IMR-90 (cell line): ENCODE measurements around the gene TULP3. TPM values are rescaled to one million over a fixed set of nuclear protein-coding genes. Genes with fewer than 3 reads are reported as not detected.

Experiments used
- ATAC-seq: fragments of 200-7000 bp; cut with Tn5 transposase; 2 replicates; pipeline ENCODE4 v1.9.1; 2020; ENCODE audit warnings: low read depth, mild to moderate bottlenecking, moderate library complexity
- BruUV-seq: library from RNA; stranded (reverse); fragments of 400-500 nt; replicated peaks from 2 replicates; lab custom pipeline; 2021; lab: Mats Ljungman, UMichigan
- CTCF ChIA-PET: fragments of 300-600 bp; formaldehyde crosslinking; extraction: SDS; loops from one replicate; lab custom pipeline; 2021; ENCODE audit warnings: antibody characterized with exemption; lab: Yijun Ruan, JAX
- POLR2A ChIA-PET: fragments of 300-600 bp; sonication (Branson Sonifier 250); formaldehyde crosslinking; loops from one replicate; lab custom pipeline; 2022; ENCODE audit warnings: antibody characterized with exemption; ENCODE audit not compliant: unreplicated experiment; lab: Charles Lee
- DNase-seq: peaks from one replicate; pipeline ENCODE4 v3.0.0; 2013
- H2AFZ ChIP-seq: replicated peaks from 2 replicates; pipeline ENCODE3; 2013; ENCODE audit warnings: low read length, mild to moderate bottlenecking; ENCODE audit not compliant: poor library complexity
- H2AK5ac ChIP-seq: 2 replicates; pipeline ENCODE4 v1.6.1; 2013; ENCODE audit warnings: low read depth, low read length, inconsistent platforms
- H2AK9ac ChIP-seq: replicated peaks from 2 replicates; pipeline ENCODE3; 2013; ENCODE audit warnings: mild to moderate bottlenecking, low read depth, low read length, moderate library complexity; ENCODE audit not compliant: poor library complexity
- H2BK120ac ChIP-seq: 2 replicates; pipeline ENCODE4 v1.6.1; 2013; ENCODE audit warnings: low read depth, low read length, inconsistent platforms
- H2BK15ac ChIP-seq: 3 replicates; pipeline ENCODE4 v1.6.1; 2013; ENCODE audit warnings: low read depth, low read length, inconsistent platforms
- H2BK20ac ChIP-seq: 2 replicates; pipeline ENCODE4 v1.6.1; 2013; ENCODE audit warnings: low read depth, mild to moderate bottlenecking, inconsistent platforms, low read length, moderate library complexity
- H2BK5ac ChIP-seq: 2 replicates; pipeline ENCODE4 v1.6.1; 2013; ENCODE audit warnings: mild to moderate bottlenecking, low read depth, low read length, inconsistent platforms; ENCODE audit not compliant: poor library complexity, severe bottlenecking
- H3K14ac ChIP-seq: replicated peaks from 2 replicates; pipeline ENCODE4 v1.6.1; 2013; ENCODE audit warnings: low read depth, low read length, inconsistent platforms
- H3K18ac ChIP-seq: 2 replicates; pipeline ENCODE4 v1.6.1; 2013; ENCODE audit warnings: low read depth, low read length, control low read depth
- H3K23ac ChIP-seq: 2 replicates; pipeline ENCODE4 v1.6.1; 2013; ENCODE audit warnings: low read depth, low read length, inconsistent platforms
- H3K27ac ChIP-seq: 2 replicates; pipeline ENCODE4 v1.5.1; 2013; ENCODE audit warnings: mild to moderate bottlenecking, control low read depth, low read length; ENCODE audit not compliant: insufficient read depth
- H3K27me3 ChIP-seq: 2 replicates; pipeline ENCODE4 v1.6.1; 2013; ENCODE audit warnings: low read length; ENCODE audit not compliant: control insufficient read depth, insufficient read depth
- H3K36me3 ChIP-seq: 2 replicates; pipeline ENCODE4 v1.6.1; 2013; ENCODE audit warnings: low read length, mixed read lengths; ENCODE audit not compliant: control insufficient read depth, insufficient read depth
- H3K4ac ChIP-seq: 2 replicates; pipeline ENCODE4 v1.6.1; 2013; ENCODE audit warnings: low read depth, low read length, inconsistent platforms
- H3K4me1 ChIP-seq: 2 replicates; pipeline ENCODE4 v1.6.1; 2013; ENCODE audit warnings: low read length, mixed read lengths; ENCODE audit not compliant: control insufficient read depth, insufficient read depth
- H3K4me2 ChIP-seq: 2 replicates; pipeline ENCODE4 v1.6.1; 2013; ENCODE audit warnings: low read depth, mild to moderate bottlenecking, control low read depth, low read length, moderate library complexity
- H3K4me3 ChIP-seq: 2 replicates; pipeline ENCODE4 v1.5.1; 2013; ENCODE audit warnings: low read depth, mild to moderate bottlenecking, control low read depth, low read length, moderate library complexity; ENCODE audit not compliant: insufficient read depth
- H3K56ac ChIP-seq: 2 replicates; pipeline ENCODE4 v1.6.1; 2013; ENCODE audit warnings: low read length, inconsistent platforms; ENCODE audit not compliant: insufficient read depth; ENCODE audit errors: extremely low read depth
- H3K79me1 ChIP-seq, 2 experiments: 2 replicates each; pipeline ENCODE4 v1.6.1; 2013; ENCODE audit warnings: low read length in 2 of 2, inconsistent platforms in 1 of 2, low read depth in 1 of 2
- H3K9ac ChIP-seq: 2 replicates; pipeline ENCODE4 v1.6.1; 2013; ENCODE audit warnings: low read depth, low read length, control low read depth
- H3K9me1 ChIP-seq: 2 replicates; pipeline ENCODE4 v1.6.1; 2013; ENCODE audit warnings: low read length, inconsistent platforms; ENCODE audit not compliant: insufficient read depth
- H3K9me3 ChIP-seq: 2 replicates; pipeline ENCODE4 v1.6.1; 2013; ENCODE audit warnings: low read length; ENCODE audit not compliant: control insufficient read depth, insufficient read depth
- H4K20me1 ChIP-seq: 2 replicates; pipeline ENCODE4 v1.6.1; 2013; ENCODE audit warnings: low read length, inconsistent platforms; ENCODE audit not compliant: insufficient read depth
- H4K5ac ChIP-seq: 2 replicates; pipeline ENCODE4 v1.6.1; 2013; ENCODE audit warnings: mild to moderate bottlenecking, low read depth, low read length, control low read depth
- H4K8ac ChIP-seq, 2 experiments: 2 replicates each; pipeline ENCODE4 v1.6.1; 2013; ENCODE audit warnings: low read depth in 2 of 2, low read length in 2 of 2, control low read depth in 1 of 2, inconsistent platforms in 1 of 2
- H4K91ac ChIP-seq: 2 replicates; pipeline ENCODE4 v1.6.1; 2013; ENCODE audit warnings: low read depth, low read length, inconsistent platforms; ENCODE audit not compliant: insufficient read depth
- BHLHE40 ChIP-seq: fragments of 150-350 bp; IDR thresholded peaks from 2 replicates; pipeline ENCODE4 v1.6.1; 2016; ENCODE audit warnings: mild to moderate bottlenecking, low read depth, low read length
- CEBPB ChIP-seq: IDR thresholded peaks from 2 replicates; pipeline ENCODE4 v1.6.1; 2012; ENCODE audit warnings: low read depth, low read length, improper control_type of control experiment
- CHD1 ChIP-seq: IDR thresholded peaks from 2 replicates; pipeline ENCODE4 v1.6.1; 2012; ENCODE audit warnings: low read depth, low read length, improper control_type of control experiment
- CTCF ChIP-seq: conservative IDR thresholded peaks from 2 replicates; pipeline ENCODE4 v1.5.1; 2012; ENCODE audit warnings: mild to moderate bottlenecking, low read depth, low read length, improper control_type of control experiment
- ELK1 ChIP-seq: fragments of 150-350 bp; IDR thresholded peaks from 2 replicates; pipeline ENCODE4 v1.6.1; 2016; ENCODE audit warnings: low read depth, mild to moderate bottlenecking, low read length, moderate library complexity, borderline replicate concordance
- FOS ChIP-seq: fragments of 150-350 bp; IDR thresholded peaks from 2 replicates; pipeline ENCODE4 v1.6.1; 2016; ENCODE audit warnings: low read depth, low read length
- MAFK ChIP-seq: IDR thresholded peaks from 2 replicates; pipeline ENCODE4 v1.6.1; 2012; ENCODE audit warnings: low read depth, low read length, improper control_type of control experiment
- MAZ ChIP-seq: IDR thresholded peaks from 2 replicates; pipeline ENCODE4 v1.6.1; 2012; ENCODE audit warnings: low read depth, mild to moderate bottlenecking, low read length, improper control_type of control experiment, moderate library complexity, borderline replicate concordance
- MXI1 ChIP-seq: IDR thresholded peaks from 2 replicates; pipeline ENCODE4 v1.6.1; 2012; ENCODE audit warnings: low read depth, mild to moderate bottlenecking, low read length, moderate library complexity, borderline replicate concordance
- NFE2L2 ChIP-seq: fragments of 150-350 bp; IDR thresholded peaks from 2 replicates; pipeline ENCODE4 v1.6.1; 2016; ENCODE audit warnings: low read depth, mild to moderate bottlenecking, low read length
- POLR2A ChIP-seq: IDR thresholded peaks from 2 replicates; pipeline ENCODE4 v1.6.1; 2012; ENCODE audit warnings: mild to moderate bottlenecking, low read depth, low read length
- RAD21 ChIP-seq: IDR thresholded peaks from 2 replicates; pipeline ENCODE4 v1.6.1; 2012; ENCODE audit warnings: low read length, improper control_type of control experiment
- RCOR1 ChIP-seq: IDR thresholded peaks from 2 replicates; pipeline ENCODE4 v1.6.1; 2012; ENCODE audit warnings: mild to moderate bottlenecking, low read length, improper control_type of control experiment; ENCODE audit not compliant: insufficient replicate concordance
- RFX5 ChIP-seq: IDR thresholded peaks from 2 replicates; pipeline ENCODE4 v1.8.0; 2012; ENCODE audit warnings: low read depth, mild to moderate bottlenecking, low read length, moderate library complexity
- SMC3 ChIP-seq: fragments of 150-350 bp; IDR thresholded peaks from 2 replicates; pipeline ENCODE4 v1.6.1; 2016; ENCODE audit warnings: low read depth, mild to moderate bottlenecking, antibody characterized with exemption, low read length, moderate library complexity
- USF2 ChIP-seq: fragments of 150-350 bp; IDR thresholded peaks from 2 replicates; pipeline ENCODE4 v1.6.1; 2017; ENCODE audit warnings: mild to moderate bottlenecking, antibody characterized with exemption, low read length, low read depth
- dilution Hi-C: fragments of 300-500 bp; cut with HindIII; formaldehyde crosslinking; loops from one replicate; pipeline ENCODE4 v1.14.3; 2018; ENCODE audit warnings: low sequenced_read_pairs; ENCODE audit not compliant: unreplicated experiment
- in situ Hi-C: fragments of 300-500 bp; cut with MboI; formaldehyde crosslinking; loops from 3 replicates; pipeline ENCODE4 v1.14.3; 2019; ENCODE audit warnings: low sequenced_read_pairs, inconsistent platforms, mixed read lengths
- intact Hi-C: fragments of 100-400 bp; cut with micrococcal nuclease; formaldehyde crosslinking; loops from 2 replicates; pipeline ENCODE4 v1.10.0; 2022
- polyA plus RNA-seq, 3 experiments: library from polyadenylated mRNA; depleted of rRNA; stranded (reverse); fragments of >200 nt; gene quantifications; 2 replicates each; pipeline ENCODE4 v1.2.3, GENCODE V29; 2012; ENCODE audit warnings: low replicate concordance in 1 of 3
- total RNA-seq: library from RNA; depleted of rRNA; stranded (reverse); fragments of >200 nt; gene quantifications from 2 replicates; pipeline ENCODE4 v1.2.3, GENCODE V29; 2012

TULP3 gene
- total and polyA plus RNA-seq, 2 of the 4 experiments (the other 2 are of a cell fraction), result 35.2 to 35.5 TPM

GRCh38 chr12:2860170-2860569, 30.5 kb upstream of the TULP3 start:
- Histone ChIP-seq H3K4me1 (no peaks in the 10 kb centered on the region), H3K27ac (no peak overlapping the region), H3K9me3 (no peaks in the 10 kb centered on the region), H3K79me1 (peaks cover 0 to 7% of the 10 kb centered on the region in 2 experiments; a peak in 1 of 4 replicates), H3K23ac (no peak overlapping the region), H4K8ac (no peak overlapping the region), H3K4ac (no peak overlapping the region), H4K5ac (no peak overlapping the region), H2AFZ (no peak overlapping the region), H3K56ac (no peak overlapping the region), H4K20me1 (no peaks in the 10 kb centered on the region), H3K9ac (no peak overlapping the region), H2BK5ac (no peak overlapping the region), H3K27me3 (no peaks in the 10 kb centered on the region), H2BK20ac (no peak overlapping the region), H4K91ac (no peak overlapping the region), H3K18ac (no peak overlapping the region), H3K36me3 (peaks cover 17% of the 10 kb centered on the region), H3K14ac (no peak overlapping the region), H2AK9ac (no peak overlapping the region), H3K9me1 (no peaks in the 10 kb centered on the region), H3K4me2 (no peak overlapping the region), H3K4me3 (no peak overlapping the region), H2AK5ac (no peak overlapping the region), H2BK120ac (no peak overlapping the region), H2BK15ac (no peak overlapping the region)
- DNase-seq, result no peak
- intact Hi-C loops, result no loop called here
- dilution Hi-C loops, result no loop called here
- ATAC-seq, result no peak
- BruUV-seq, result no TSS peak
- TF ChIP-seq RCOR1 (no peak), BHLHE40 (no peak), CHD1 (no peak), MXI1 (no peak), RAD21 (no peak), NFE2L2 (no peak), MAFK (no peak), ELK1 (no peak), CTCF (no peak), CEBPB (no peak), POLR2A (no peak), RFX5 (no peak), MAZ (no peak), FOS (no peak), SMC3 (no peak), USF2 (no peak)
- ChIA-PET POLR2A (no interaction called here), CTCF (no interaction called here)
- in situ Hi-C loops, result no loop called here
